ENCODE data around the gene ABHD16A. TPM values are rescaled to one million over a fixed set of nuclear protein-coding genes. Genes with fewer than 3 reads are reported as not detected.
A peak's percentile ranks its signal among the peaks of the same experiment; 100 is the strongest.

Gene ABHD16A
- polyA plus RNA-seq, 6 donors from 2014 or later: 27.3 to 45.3 (median 33.4) TPM

GRCh38 chr6:31658158-31658688 is 44.9 kb downstream of the ABHD16A start:
- Mint-ChIP-seq H3K27ac (peak overlapping the region in 3 of 6 donors; percentile 41 to 93 (median 82)), H3K4me1 (peaks cover 45 to 82% (median 65%) of the 10 kb centered on the region in 3 donors), H3K36me3 (peaks cover 0 to 17% of the 10 kb centered on the region in 2 donors), H3K9me3 (no peaks in the 10 kb centered on the region), H3K4me3 (peak overlapping the region in 7 of 8 donors; percentile 60 to 96 (median 91)), H3K27me3 (no peaks in the 10 kb centered on the region)
- ATAC-seq (ENCODE audit: low read depth in 2 of 2) (no peak), DNase-seq (no peak)

- H3K4me3 Mint-ChIP-seq: peak overlapping the region in 6 of 8 donors; percentile 21 to 96 (median 66)
- DNase-seq (no peak), ATAC-seq (ENCODE audit: low read depth in 2 of 2) (no peak)
- peaks cover 47 to 82% (median 67%) of the 10 kb centered on the region in 3 donors for H3K4me1 Mint-ChIP-seq
- no peaks in the 10 kb centered on the region for H3K27me3 Mint-ChIP-seq
- peaks cover 0 to 16% of the 10 kb centered on the region in 2 donors for H3K36me3 Mint-ChIP-seq
- H3K27ac Mint-ChIP-seq: peak overlapping the region in 5 of 6 donors; percentile 32 to 93 (median 71)
- no peaks in the 10 kb centered on the region for H3K9me3 Mint-ChIP-seq
Observed at GRCh38 chr6:31657406-31658157, 45.5 kb downstream of the ABHD16A start.

GRCh38 chr6:31655349-31656237 is 47.5 kb downstream of the ABHD16A start, which contains the start of gene APOM:
APOM (plus strand) TSS chr6:31655894; CDS start chr6:31655967, 73 bp downstream.
- no peaks in the 10 kb centered on the region for H3K9me3 Mint-ChIP-seq
- H3K4me3 Mint-ChIP-seq: peak within 1 kb of the TSS in 4 of 8 donors; percentile 17 to 96 (median 42)
- peaks cover 0 to 11% of the 10 kb centered on the region in 2 donors for H3K36me3 Mint-ChIP-seq
- H3K4me1 Mint-ChIP-seq: peaks cover 56 to 79% (median 74%) of the 10 kb centered on the region in 3 donors
- DNase-seq (no peak), ATAC-seq (ENCODE audit: low read depth in 2 of 2) (no peak)
- no peaks in the 10 kb centered on the region for H3K27me3 Mint-ChIP-seq
- peak within 1 kb of the TSS in 4 of 6 donors; percentile 49 to 85 (median 70) for H3K27ac Mint-ChIP-seq

DNA sequence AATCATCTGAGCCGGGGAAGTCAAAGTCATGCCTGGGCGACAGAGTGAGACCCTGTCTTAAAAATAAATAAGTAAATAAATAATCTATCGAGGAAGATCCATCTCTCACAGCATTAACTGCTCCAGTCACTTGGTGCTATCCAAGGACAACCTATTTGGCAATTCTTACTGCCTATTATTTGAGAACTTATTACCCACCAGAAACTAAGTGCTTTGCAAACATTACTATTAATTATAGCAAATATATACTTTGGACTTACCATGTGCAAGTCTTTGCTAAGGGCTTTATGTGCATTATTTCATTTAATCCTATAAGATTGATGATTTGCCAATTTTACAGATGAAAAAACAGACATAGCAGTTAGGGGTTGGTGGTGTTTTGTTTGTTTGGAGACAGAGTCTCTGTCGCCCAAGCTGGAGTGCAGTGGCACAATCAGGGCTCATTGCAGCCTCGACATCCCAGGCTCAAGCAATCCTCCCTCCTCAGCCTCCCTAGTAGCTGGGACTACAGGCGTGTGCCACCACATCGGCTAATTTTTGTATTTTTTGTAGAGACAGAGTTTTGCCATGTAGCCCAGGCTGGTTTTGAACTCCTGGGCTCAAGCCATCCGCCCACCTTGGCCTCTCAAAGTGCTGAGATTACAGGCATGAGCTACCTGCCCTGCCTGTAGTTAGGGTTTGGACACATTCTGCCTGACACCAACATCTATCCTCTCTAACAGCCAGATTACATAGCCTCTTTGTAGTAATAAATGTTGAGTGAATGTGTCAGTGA is 48.4 kb downstream of the ABHD16A start:
- Mint-ChIP-seq H3K4me3 (peak overlapping the region in 4 of 8 donors; percentile 32 to 97 (median 74)), H3K27ac (peak overlapping the region in 1 of 6 donors; percentile 56), H3K4me1 (peaks cover 53 to 79% (median 76%) of the 10 kb centered on the region in 3 donors), H3K9me3 (no peaks in the 10 kb centered on the region), H3K36me3 (peaks cover 0 to 11% of the 10 kb centered on the region in 2 donors), H3K27me3 (no peaks in the 10 kb centered on the region)
- ATAC-seq (ENCODE audit: low read depth in 2 of 2): no peak
- no peak for DNase-seq

DNA sequence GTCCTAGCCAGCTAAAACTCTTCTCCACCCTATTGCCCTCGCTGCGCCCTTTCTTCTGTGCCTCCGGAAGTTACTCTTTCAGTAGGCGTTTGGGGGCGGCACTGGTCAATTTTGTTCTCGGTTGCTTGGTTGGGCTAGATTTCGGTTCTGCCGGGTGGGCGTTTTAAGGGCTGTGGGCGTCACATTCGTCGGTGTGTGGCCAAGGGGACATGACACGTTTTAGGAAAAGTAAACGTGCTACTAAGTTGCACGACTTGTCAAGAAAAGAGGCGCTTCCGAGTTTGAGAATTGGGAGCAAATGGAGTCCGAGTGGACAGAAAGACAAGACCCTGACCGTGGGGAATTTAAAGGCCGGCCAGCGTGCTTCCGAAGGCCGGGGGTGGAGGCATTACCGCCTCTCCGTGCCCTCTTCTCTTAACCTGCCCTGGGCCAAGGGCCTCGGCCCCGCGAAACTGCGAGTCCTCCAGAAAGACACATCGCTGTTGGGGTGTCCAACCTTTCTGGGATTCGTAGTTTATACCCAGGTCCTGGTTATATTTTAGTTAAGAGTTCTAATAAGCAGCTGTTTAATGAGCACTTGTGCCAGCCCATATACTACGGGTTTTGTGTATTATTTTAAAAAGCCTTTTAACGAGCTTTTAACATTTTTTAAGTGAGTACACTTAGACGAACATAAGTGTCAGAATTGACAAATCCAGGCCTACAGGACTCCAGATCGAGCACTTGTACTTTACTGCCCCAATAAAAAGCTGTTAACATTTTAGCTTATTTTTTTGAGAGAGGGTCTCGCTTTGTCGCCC is 50.0 kb downstream of the ABHD16A start:
- Mint-ChIP-seq H3K9me3 (no peaks in the 10 kb centered on the region), H3K4me3 (peak overlapping the region; percentile 88 to 99 (median 97)), H3K4me1 (peaks cover 42 to 69% (median 59%) of the 10 kb centered on the region in 3 donors), H3K27ac (peak overlapping the region; percentile 97 to 100 (median 100)), H3K36me3 (peaks cover 0 to 18% of the 10 kb centered on the region in 2 donors), H3K27me3 (no peaks in the 10 kb centered on the region)
- peak; percentile 92 for DNase-seq
- peak; percentile 67 to 71 for ATAC-seq (ENCODE audit: low read depth in 2 of 2)

DNA sequence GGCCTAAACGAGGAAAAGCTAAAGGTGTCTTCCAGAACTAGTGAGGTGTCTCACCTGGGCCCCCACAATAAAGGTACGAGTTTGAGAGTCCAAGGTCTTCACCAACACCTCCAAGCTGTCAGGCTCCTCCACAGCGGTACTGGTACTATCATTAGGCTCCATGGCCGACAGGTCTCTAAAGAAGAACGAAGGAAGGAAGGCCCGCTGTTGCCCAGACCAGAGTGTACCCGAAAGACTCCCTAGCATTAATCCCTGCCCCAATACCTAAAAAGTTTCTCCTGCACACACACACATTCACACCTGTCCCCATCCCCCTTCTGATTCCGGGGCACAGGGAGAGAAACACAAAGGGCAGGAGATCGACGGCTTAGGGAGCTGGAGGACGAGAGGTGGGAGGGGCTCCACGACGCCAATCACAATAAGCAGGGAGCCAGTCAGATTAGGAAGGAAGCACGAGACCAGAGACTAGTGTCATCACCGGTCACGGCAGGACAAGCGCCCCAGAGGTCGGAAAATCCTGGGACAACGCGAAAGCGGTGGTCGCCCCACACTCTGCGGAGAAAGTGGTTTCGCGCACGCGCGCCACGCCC is 51.4 kb downstream of the ABHD16A start:
- H3K36me3 Mint-ChIP-seq: peaks cover 0 to 18% of the 10 kb centered on the region in 2 donors
- H3K9me3 Mint-ChIP-seq: no peaks in the 10 kb centered on the region
- H3K27ac Mint-ChIP-seq: peak overlapping the region; percentile 97 to 100 (median 100)
- peaks cover 35 to 56% (median 45%) of the 10 kb centered on the region in 3 donors for H3K4me1 Mint-ChIP-seq
- H3K27me3 Mint-ChIP-seq: no peaks in the 10 kb centered on the region
- ATAC-seq (ENCODE audit: low read depth in 2 of 2) (no peak), DNase-seq (no peak)
- peak overlapping the region; percentile 88 to 99 (median 97) for H3K4me3 Mint-ChIP-seq

GRCh38 chr6:31645325-31645724 is 57.8 kb downstream of the ABHD16A start:
- Mint-ChIP-seq H3K36me3 (peaks cover 13 to 29% of the 10 kb centered on the region in 2 donors), H3K9me3 (no peaks in the 10 kb centered on the region), H3K27me3 (no peaks in the 10 kb centered on the region)

DNA sequence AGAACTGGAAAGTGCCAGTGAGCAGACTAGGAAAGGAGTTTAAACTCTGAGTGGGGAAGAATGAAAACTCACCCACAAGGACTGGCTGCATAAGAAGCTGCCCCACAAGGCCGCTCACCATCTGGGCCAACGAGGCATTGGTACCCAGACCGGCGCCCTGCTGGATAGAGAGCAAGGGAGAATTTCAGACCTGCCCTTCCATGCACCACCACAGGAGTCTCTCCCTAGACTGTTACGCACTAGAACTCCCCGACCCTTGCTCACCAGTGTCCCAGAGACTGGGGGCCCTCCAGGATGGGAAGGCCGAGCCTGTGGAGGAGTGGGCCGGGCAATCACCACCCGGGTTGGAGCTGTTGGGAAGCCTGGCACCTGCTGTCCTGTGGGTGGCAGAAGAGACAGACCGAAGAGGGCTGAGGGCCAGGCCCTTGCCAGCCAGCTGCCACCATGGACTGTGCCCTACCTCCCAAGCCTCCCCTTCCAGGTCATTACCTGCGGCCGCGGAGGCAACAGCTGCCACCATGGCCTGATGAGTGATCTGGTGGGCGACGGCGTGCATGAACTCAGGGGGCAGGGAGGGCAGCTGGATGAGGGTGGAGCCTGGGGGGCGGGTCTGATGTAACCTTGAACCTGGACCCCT is 59.2 kb downstream of the ABHD16A start:
- Mint-ChIP-seq H3K4me3 (no peak overlapping the region), H3K27ac (peak overlapping the region in 2 of 6 donors; percentile 38 to 44), H3K9me3 (no peaks in the 10 kb centered on the region), H3K36me3 (peaks cover 13 to 28% of the 10 kb centered on the region in 2 donors), H3K4me1 (peaks cover 4 to 11% (median 5%) of the 10 kb centered on the region in 3 donors), H3K27me3 (no peaks in the 10 kb centered on the region)
- ATAC-seq (ENCODE audit: low read depth in 2 of 2) (no peak), DNase-seq (no peak)

More at GRCh38 chr6:31645325-31645724, 57.8 kb downstream of the ABHD16A start:
- peak overlapping the region in 4 of 6 donors; percentile 26 to 70 (median 54) for H3K27ac Mint-ChIP-seq
- H3K4me3 Mint-ChIP-seq: peak overlapping the region in 1 of 8 donors; percentile 32
- H3K4me1 Mint-ChIP-seq: peaks cover 9 to 16% (median 15%) of the 10 kb centered on the region in 3 donors
- no peak for DNase-seq
- ATAC-seq (ENCODE audit: low read depth in 2 of 2): no peak

DNA sequence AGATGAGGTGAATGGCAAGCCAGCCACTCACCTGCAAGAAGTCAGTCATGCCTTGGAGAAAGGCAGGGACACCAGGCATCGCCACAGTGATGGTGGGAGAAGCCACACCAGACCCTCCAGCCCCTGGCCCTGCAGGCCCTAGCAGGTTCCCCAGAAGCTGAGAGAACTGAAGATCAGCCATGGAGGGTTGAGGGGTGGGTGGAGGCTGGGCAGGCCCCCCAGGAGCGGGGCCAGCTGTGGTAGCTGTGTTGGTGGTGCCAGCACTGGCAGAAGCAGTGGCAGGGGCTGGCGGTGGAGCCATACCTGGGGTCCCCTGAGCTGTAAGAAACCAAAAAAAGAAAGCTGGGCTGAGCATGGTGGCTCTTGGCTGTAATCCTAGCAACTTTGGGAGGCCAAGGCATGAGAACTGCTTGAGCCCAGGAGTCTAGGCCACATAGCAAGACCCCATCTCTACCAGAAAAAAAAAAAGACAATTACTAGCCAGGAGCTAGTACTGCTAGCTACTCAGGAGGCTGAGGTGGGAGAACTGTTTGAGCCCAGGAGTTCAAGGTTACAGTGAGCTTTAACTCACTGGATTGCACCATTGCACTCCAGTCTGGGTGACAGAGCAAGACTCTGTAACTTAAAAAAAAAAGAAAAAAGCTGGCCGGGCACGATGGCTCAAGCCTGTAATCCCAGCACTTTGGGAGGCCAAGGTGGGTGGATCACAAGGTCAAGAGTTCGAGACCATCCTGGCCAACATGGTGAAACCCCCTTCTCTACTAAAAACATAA is 60.1 kb downstream of the ABHD16A start:
- Mint-ChIP-seq H3K4me1 (peaks cover 4 to 11% (median 5%) of the 10 kb centered on the region in 3 donors), H3K36me3 (peaks cover 13 to 28% of the 10 kb centered on the region in 2 donors), H3K4me3 (no peak overlapping the region), H3K27me3 (no peaks in the 10 kb centered on the region), H3K27ac (peak overlapping the region in 1 of 6 donors; percentile 59), H3K9me3 (no peaks in the 10 kb centered on the region)
- DNase-seq (no peak), ATAC-seq (ENCODE audit: low read depth in 2 of 2) (no peak)

DNA sequence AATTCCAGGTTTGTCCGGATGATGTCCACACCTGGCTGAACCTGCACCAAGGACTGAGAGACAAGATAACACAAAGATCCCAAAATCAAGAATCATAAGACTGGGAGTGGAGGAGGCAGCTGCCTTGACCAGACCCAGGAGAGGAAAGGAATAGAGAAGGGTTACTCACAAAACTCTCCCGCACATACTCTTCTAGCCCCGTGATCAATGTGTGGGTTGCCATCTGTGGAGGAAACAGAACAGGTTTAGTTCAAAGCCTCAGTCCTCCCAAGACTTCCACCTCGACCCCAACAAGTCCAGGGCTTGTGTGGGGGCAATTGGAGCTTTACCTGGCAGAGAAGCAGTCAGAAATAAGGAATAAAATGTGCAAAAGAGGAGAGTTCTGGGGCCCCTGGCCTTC is 61.8 kb downstream of the ABHD16A start:
- ATAC-seq (ENCODE audit: low read depth in 2 of 2) (no peak), DNase-seq (no peak)
- Mint-ChIP-seq H3K36me3 (peaks cover 13 to 28% of the 10 kb centered on the region in 2 donors), H3K4me3 (no peak overlapping the region), H3K27ac (peak overlapping the region in 2 of 6 donors; percentile 51 to 64), H3K9me3 (no peaks in the 10 kb centered on the region), H3K27me3 (no peaks in the 10 kb centered on the region), H3K4me1 (peaks cover 4 to 11% (median 5%) of the 10 kb centered on the region in 3 donors)
